Mucosa of gallbladder (tissue), 1 donor: ENCODE measurements around the gene KLHDC4. TPM values are rescaled to one million over a fixed set of nuclear protein-coding genes. Genes with fewer than 3 reads are reported as not detected.
"Not testable (repeated sequence)": the region's sequence is repeated elsewhere in the genome, so short reads cannot be mapped to it uniquely, and the experiment has no call there.

Experiments used
- DNase-seq: peaks from one replicate; pipeline ENCODE4 v3.0.0-alpha.2; 2020; ENCODE audit warnings: low spot score
- total RNA-seq: library from RNA; stranded (reverse); gene quantifications from one replicate; pipeline ENCODE4 v1.2.1, GENCODE V29; 2021
- donor health status: DM: no; HTN: no; CAD: no.

The KLHDC4 gene
- total RNA-seq, 1 donor from 2014 or later, result 31.8 TPM

DNA sequence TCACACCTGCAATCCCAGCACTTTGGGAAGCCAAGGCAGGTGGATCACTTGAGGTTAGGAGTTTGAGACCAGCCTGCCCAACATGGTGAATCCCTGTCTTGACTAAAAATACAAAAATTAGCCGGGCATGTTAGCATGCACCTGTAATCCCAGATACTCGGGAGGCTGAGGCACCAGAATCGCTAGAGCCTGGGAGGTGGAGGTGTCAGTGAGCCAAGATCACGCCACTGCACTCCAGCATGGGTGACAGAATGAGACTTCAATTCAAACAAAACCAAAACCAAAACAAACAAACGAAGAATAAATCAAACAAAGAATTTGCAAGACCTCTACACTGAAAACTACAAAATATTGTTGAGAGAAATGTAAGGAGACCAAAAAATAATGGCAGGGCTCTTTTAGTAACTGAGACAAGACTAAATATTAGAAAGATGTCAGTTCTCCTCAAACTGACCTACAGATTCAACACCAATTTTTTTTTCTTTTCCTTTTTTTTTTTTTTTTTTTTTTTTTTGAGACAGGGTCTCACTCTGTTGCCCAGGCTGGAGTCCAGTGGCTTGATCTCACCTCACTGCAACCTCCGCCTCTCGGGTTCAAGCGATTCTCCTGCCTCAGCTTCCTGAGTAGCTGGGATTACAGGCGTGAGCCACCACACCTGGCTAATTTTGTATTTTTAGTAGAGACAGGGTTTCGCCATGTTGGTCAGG lies 23.1 kb upstream of the KLHDC4 start:
- DNase-seq, result not testable (repeated sequence)

DNA sequence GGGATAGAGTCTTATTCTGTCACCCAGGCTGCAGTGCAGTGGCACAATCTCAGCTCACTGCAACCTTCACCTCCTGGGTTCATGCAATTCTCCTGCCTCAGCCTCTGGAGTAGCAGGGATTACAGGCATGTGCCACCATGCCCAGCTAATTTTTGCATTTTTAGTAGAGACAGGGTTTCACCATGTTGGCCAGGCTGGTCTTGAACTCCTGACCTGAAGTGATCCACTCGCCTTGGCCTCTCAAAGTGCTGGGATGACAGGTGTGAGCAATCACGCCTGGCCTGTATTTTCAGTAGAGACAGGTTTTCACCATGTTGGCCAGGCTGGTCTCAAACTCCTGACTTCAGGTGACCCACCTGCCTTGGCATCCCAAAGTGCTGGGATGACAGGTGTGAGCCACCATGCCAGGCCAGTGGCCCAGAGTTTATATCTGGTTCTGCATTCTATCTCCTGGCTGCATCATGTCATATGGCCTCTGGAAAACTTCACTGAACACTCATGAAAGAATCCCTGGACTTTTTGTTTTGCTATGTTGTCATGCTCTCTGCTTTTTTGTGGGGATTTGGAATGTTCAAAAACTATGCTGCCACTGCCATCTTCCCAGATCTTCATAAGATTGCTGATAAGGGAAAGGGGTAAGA lies 21.8 kb upstream of the KLHDC4 start:
- DNase-seq, result not testable (repeated sequence)

DNA sequence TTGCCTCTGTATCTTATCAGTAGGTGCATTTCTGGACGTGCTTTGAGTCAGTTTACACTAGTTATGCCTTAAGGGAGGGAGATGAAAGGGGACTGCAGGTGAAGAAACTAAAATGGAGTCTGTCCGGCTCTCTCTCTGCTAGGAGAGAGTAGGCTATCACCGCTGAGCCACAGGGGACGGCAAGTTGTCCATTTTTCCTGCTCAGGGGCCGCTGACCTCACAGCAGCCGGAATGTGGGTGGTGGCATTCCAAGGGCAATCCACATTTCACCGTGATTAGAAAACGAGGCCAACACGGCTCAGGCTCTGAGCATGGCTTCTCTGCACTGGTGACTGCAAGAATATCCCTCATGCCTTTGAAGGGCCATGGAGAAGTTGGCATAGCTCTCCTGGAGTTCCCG lies 19.0 kb upstream of the KLHDC4 start:
- DNase-seq, result no peak

DNA sequence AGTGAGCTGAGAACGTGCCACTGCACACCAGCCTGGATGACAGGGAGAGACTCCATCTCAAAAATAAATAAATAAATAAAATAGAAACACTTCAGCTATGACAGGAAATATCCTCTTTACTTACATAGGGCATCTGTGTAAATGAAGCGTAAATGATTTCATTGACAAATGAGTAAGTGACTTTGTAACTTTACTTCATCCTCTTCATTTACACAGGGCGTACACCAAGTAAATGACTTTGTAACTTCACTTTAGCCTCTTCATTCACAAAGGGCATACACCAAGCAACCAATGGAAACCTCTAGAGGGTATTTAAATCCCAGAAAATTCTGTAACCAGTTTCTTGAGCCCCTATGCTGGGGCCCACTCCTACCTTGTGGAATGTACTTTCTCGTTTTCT lies 16.2 kb upstream of the KLHDC4 start:
- no peak for DNase-seq

DNA sequence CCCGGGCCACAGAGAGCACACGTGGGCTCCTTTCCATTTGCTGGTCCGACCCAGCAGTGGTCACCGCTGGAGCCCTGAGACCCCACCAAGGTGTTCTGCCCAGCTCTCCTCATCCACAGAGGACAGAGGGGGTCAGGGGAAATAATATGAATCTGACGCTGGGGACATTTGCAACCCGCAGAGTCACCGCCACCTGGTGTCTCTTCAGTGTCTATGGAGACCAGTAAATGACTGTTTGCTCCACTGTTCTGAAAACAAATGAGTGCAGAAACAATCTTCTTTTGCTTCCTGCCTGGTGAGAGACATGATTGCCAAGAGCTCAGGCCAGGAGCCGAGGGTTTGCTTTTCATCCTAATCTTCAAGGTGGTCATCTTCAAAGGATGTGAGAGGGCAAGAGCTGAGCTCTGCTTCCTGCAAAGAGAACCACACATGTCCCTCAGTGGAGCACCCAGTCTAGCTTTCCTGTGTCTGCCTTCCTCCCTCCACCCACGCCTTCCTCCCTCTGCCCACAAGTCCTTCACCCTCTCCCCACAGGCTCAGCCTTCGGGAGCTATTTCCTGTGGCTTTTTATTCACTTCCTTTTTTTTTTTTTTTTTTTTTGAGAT lies 14.7 kb upstream of the KLHDC4 start:
- DNase-seq, result no peak

DNA sequence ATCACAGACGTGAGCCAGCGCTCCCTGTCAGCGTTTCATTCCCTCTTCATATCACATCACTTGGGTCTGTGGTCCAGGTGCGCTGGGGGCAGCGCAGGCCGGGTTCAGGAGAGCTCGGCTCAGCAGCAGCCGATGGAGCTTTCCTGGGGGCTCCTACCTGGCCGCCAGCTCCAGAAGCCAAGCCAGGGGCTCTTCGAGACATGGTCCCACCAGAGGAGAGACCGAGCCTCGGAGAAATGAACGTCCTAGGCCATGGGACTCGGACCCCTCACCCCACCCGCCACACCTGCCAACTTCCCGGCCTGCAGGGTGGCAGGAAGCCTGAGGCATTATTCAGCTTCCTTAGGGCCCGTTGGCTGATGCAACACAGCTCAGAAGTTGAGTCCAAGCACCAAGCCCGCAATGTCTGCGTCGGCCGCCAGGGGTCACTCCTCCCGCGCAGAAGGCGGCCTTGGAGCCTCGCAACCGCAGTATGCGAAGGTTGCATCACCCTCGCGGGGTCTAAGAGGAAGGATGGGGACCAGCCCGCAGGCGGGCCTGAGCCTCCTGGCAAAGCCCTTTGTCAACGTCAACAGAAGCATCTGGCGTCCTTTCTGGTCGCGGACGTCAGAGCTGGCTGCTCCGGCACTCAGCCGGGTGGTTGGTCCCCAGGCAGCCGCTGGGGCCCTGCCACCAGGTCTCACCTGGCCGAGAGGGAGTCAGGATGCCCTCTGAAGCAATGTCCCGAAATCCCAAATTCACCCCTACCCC lies 13.2 kb upstream of the KLHDC4 start:
- DNase-seq, result peak; percentile 93

DNA sequence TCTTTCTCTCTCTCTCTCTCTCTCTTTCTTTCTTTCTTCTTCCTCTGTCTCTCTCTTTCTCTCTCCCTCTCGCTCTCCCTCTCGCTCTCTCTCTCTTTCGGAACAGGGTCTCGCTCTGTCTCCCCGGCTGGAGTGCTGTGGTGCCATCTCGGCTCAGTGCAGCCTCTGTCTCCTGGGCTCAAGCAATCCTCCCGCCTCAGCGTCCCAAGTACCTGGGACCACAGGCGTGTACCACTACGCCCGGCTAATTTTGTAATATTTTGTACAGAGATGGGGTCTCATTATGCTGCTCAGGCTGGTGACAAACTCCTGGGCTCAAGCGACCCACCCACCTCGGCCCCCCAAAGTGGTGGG lies 12.7 kb upstream of the KLHDC4 start:
- DNase-seq, result no peak

DNA sequence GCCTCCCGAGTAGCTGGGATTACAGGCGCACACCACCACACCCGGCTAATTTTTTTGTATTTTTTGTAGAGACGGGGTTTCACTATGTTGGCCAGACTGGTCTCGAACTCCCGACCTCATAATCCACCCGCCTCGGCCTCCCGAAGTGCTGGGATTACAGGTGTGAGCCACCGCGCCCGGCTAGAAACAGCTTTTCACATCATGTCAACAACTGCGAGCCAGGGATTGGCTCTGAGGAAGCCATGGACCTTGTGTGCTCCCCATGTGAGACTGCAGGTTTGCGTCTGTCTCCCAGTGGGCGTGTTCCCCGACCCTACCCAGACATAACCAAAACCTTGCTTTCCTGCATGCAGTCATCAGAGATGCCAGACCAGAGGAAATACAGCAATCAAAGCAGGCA lies 8.1 kb upstream of the KLHDC4 start:
- not testable (repeated sequence) for DNase-seq

DNA sequence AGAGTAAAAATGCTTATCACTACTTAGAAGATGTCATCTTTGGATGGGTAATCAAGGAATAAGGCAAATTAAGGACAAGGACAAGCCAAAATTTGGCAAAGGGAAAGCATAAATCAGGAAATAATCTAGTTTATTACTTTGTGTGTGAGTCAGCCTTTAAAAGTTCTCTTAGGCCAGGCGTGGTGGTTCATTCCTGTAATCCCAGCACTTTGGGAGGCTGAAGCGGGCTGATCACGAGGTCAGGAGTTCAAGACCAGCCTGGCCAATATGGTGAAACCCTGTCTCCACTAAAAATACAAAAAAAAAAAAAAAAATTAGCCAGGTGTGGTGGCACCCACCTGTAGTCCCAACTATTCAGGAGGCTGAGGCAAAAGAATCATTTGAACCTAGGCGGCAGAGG lies 1.7 kb upstream of the KLHDC4 start:
- DNase-seq, result not testable (repeated sequence)

DNA sequence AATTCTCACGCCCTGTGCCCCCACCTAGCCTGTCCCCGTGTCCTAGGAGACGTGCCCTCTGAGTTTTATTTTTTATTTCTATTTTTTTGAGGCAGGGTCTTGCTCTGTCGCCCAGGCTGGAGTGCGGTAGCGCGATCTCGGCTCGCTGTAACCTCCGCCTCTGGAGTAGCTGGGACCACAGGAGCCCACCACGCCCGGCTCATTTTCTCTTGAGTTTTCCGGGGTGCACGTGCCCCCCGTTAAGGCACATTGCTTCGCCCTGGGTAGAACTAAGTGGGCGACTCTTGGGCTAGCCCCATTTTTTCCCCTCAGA lies 655 bp upstream of the KLHDC4 start:
- no peak for DNase-seq

DNA sequence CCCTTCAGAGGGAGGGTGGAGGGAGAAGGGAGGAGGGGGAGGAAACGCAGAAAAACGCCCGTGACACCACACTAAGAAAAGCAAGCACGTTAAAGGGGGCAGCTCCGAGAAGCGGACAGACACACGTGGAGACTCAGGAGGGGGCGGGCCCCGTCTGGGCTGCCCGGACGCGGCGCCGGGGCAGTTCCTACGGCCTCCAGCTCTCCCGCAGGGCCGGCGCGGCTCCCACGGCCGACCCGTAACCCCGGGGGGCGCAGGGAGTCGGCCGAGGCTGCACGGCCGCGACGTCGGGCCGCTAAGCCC lies 362 bp downstream of the KLHDC4 start:
- DNase-seq, result no peak

DNA sequence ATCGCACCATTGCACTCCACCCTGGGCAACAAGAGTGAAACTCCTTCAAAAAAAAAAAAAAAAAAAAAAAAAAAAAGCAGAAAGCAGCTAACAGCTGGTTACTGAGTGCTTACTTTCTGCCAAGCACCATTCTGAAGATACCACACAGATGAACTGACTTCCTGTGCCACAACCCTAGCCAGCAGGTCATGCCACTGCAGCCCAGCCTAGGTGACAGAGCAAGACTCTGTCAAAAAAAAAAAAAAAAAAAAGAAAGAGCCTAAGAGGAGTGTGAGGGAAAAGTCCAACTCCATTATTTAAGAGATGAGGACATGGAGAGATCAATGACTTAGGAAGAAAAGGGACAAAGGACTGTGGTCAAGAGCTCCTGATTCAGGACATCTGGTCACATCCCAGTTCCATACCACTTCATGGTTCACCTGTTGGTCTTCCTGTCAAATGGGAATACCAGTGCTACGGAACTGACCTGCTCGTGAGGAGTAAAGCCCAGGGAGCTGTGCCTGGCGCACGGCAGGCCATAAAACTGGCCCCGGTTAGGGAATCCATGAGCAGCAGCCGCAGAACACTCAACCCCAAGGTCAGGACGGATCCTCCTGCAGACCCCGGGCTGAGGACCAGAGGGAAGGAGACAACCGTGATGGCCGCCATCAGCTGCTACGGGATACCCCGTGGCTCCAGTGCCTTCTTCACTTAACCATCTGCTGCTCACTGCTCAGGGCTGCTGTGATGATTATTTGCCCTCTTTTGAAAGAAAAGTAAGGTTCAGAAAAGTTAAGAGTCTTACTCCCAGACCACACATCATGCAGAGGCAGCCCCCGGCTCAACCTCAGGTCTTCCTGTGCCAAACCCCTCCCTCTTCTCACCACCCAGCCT lies 950 bp downstream of the KLHDC4 start:
- DNase-seq, result no peak

DNA sequence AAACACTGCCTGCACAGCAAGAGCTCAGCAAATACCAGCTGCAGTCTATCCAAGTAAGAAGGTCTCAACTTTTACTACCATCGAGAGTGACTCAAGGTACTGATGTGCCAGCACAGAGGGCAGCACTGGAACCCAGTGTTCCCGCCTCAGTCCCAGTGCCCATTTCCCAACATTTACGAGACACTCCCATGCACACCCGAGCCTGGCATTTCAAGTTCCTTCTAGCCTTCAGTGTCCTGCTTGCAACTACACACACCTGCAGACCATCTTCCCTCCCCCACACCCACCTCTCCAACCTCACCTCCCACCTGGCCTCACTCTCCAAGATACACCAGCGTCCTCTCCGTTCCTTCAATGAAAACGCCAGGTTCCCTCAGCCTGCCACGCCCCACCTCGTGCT lies 3.2 kb downstream of the KLHDC4 start:
- DNase-seq, result no peak

DNA sequence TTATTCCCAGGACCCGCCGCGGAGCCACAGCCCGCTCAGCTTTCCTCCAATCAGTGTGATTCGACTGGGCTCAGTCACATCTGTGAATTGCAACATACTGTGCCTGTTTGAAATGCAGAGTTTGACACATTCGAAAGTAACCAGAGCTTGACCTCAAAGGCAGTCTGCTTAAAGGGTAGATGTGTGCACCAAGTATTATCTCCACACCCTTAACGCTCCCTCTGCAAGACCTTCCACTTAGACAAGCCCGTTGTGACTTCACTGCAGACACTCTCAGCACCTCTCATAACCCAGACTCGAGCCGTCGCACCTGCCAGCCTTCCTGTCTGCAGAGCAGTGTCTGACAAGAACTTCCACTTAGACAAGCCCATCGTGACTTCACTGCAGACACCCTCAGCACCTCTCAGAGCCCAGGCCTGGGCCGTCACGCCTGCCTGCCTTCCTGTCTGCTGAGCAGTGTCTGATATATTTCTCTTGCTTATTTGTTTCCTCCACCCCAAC lies 3.7 kb downstream of the KLHDC4 start:
- DNase-seq, result no peak

DNA sequence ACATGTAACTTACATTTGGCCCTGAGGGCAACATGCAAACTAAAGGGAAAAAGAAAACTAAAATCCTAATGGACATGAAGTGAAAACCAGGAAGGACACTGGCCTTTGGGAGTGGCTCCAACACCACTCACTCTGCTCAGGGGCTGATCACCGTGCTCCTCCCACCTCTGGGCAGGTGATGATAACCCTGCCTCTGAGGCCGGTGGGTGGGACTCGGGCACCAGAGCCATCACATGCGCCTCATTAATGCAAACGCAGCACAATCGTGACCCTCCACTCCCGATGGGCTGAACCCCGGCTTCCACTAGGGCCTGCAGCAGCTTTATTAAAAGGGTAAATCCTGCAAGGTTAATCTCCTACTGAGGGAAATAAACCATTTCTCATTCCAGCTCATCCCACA lies 4.7 kb downstream of the KLHDC4 start:
- no peak for DNase-seq

DNA sequence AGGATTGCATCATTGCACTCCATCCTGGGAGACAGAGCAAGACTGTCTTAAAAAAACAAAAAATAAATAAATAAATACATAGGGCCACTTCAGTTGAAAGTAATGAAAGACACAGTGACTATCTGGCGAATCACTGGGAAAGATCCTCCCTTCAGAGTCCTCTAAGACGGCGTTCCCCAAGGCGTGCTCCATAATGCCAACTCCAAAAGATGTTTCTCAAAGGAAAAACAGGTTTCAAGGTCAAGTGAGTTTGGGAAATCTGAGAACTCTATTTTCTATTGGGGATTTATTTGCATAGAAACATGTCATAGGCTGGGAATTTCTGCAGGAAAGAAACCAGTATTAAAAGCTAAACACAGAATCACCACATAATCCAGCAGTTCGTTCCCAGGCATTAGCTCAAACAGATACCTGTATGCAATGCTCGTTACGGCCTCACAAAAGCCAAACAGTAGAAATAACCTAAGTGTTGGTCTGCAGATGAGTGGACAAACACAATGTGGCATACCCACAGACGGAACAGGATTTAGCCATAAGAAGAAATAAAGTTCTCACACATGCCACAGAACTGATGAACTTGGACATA lies 7.9 kb downstream of the KLHDC4 start:
- no peak for DNase-seq

DNA sequence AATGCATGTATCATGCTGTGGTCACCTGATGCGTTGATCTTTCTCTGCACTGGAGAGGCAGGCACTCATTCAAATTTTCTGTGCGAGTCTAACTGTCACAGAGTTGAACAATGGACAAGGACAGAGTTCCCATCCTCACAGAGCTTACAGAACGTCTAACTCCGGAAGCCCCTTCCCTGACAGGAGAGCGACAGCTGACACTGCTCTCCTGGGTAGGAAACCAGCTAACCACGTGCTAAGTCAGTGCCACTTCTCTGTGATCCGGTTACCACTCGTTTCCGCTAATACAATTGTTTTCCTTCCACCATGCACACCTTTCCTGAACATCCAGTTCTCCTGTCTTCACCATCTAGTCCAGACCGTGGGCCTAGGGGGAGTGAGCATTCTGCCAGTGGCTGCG lies 11.3 kb downstream of the KLHDC4 start:
- no peak for DNase-seq

DNA sequence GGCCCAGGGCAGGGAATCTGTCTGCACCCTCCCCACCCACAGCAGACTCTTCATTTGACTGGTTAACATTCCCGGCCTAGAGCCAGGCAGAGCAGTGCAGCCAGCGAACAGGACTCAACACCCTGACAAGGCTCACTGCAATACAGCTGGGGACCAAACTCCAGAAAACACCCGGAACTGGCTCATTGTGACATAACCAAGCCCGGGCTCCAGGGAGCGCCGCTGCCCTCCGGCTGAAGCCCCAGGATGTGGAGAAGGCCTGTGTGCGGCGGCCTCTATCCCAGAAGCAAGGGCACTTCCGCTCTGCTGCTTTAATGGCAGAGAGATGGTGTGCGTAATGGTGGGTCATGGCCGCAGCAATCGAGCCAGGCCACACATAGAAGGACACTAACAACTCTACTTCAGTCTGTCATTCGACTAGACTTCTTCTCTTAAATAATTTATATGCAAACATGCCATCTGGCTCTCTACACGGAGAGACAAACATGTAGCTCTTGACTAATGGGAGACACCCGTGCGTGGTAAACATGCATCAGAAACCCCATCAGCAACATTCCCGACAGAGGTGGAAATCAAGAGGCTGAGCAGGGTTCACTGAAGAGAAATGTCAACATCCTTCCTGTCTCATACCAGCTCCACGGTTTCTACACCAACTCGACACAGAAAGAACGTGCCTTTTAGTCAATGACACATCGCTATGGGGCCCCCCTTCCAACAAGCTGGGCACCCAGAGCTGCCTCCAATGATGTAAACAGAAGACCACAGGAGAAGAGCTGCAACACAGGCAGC lies 18.0 kb downstream of the KLHDC4 start:
- no peak for DNase-seq

DNA sequence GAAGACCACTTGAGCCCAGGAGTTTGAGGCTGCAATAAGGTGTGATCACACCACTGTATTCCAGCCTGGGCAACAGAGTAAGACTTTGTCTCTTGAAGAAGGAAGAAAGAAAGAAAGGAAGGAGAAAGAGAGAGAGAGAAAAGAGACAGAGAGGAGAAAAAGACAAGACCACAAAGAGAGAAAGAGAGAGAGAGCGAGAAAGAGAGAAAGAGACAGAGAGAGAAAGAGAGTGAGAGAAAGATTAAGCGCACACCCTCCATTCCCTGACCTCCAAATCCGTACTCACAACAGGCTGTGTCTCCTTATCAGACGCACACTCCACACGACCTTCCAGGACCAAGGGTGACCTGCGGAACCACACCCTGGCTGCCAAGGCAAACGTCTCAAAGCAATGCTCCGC lies 19.6 kb downstream of the KLHDC4 start:
- DNase-seq, result no peak

DNA sequence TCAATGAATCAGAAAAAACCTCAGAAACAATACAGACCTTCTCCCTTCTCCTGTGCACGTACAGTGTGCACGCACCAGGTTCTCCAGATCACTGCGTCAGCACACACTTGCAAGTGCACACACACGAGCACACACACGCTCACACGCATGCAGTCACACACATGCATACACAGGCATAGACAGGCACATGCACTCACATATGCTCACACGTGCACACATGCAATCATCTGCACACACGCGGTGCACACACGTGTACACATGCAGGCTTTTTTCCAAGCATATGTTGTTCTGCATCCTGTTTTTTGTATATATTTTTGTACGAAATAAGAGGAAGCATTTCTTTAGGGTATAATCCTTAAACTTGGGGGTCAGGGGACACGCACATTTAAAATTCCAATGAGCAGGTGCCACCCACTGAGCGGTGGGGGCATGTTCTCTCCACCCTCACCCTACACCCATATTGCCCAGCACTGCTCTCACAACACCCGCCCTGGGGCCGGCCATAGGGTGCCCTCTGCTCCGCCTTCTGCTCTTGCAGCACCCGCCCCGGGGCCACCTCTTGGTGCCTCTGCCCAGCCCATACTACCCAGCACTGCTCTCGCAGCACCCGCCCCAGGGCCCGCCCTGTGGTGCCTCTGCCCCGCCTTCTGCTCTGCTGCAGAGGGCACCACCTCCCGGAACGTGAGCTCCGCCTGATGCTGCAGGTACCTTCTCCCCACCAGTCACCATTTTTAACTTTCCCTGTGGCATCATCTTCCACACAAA lies 20.9 kb downstream of the KLHDC4 start:
- no peak for DNase-seq
